Keratinocyte (primary cell): ENCODE data around the gene C2. TPM values are rescaled to one million over a fixed set of nuclear protein-coding genes. Genes with fewer than 3 reads are reported as not detected.
"Not testable (repeated sequence)": the region's sequence is repeated elsewhere in the genome, so short reads cannot be mapped to it uniquely, and the experiment has no call there.

Experiments
- DNase-seq: peaks from one replicate; pipeline ENCODE4 v3.0.0-alpha.2; 2011; ENCODE audit warnings: low read depth, missing footprints, low spot score
- FAIRE-seq: peaks from 2 replicates; lab custom pipeline; 2011; peaks lifted over from hg19 to GRCh38; lab: Jason Lieb, UNC
- H2AFZ ChIP-seq: 2 replicates; pipeline ENCODE4 v1.6.0; 2012; ENCODE audit warnings: low read length, control low read depth, inconsistent platforms; ENCODE audit not compliant: control insufficient read depth
- H3K27ac ChIP-seq: 2 replicates; pipeline ENCODE4 v1.5.1; 2011; ENCODE audit warnings: low read length; ENCODE audit not compliant: control insufficient read depth, insufficient read depth
- H3K27me3 ChIP-seq: 3 replicates; pipeline ENCODE4 v1.6.0; 2011; ENCODE audit warnings: low read length; ENCODE audit not compliant: control insufficient read depth, insufficient read depth; ENCODE audit errors: extremely low read depth
- H3K36me3 ChIP-seq, 2 experiments: 2 replicates in 1 of 2; 3 replicates in 1 of 2; pipeline ENCODE4 v1.5.1; 2011; ENCODE audit warnings: low read length in 2 of 2, mild to moderate bottlenecking in 1 of 2; ENCODE audit not compliant: control insufficient read depth in 2 of 2, insufficient read depth in 2 of 2; ENCODE audit errors: extremely low read depth in 1 of 2
- H3K4me1 ChIP-seq: 3 replicates; pipeline ENCODE4 v1.5.1; 2011; ENCODE audit warnings: low read length; ENCODE audit not compliant: control insufficient read depth, insufficient read depth; ENCODE audit errors: extremely low read depth
- H3K4me2 ChIP-seq: 3 replicates; pipeline ENCODE4 v1.6.0; 2011; ENCODE audit warnings: low read depth, low read length; ENCODE audit not compliant: control insufficient read depth, insufficient read depth; ENCODE audit errors: extremely low read depth
- H3K4me3 ChIP-seq, 3 experiments: fragments of 200-600 bp in 1 of 3; sonication (generic) in 1 of 3; 2 replicates in 2 of 3; 3 replicates in 1 of 3; pipeline ENCODE4 v1.5.1; 2011 to 2016; ENCODE audit warnings: low read length in 3 of 3, mild to moderate bottlenecking in 3 of 3, control low read depth in 2 of 3, inconsistent platforms in 1 of 3, low read depth in 1 of 3, mixed read lengths in 1 of 3, mixed run types in 1 of 3, moderate library complexity in 1 of 3; ENCODE audit not compliant: control insufficient read depth in 2 of 3, insufficient read depth in 2 of 3; ENCODE audit errors: extremely low read depth in 1 of 3
- H3K79me2 ChIP-seq: 2 replicates; pipeline ENCODE4 v1.6.0; 2012; ENCODE audit warnings: low read length; ENCODE audit not compliant: control insufficient read depth, insufficient read depth
- H3K9ac ChIP-seq: 3 replicates; pipeline ENCODE4 v1.6.0; 2011; ENCODE audit warnings: low read length; ENCODE audit not compliant: control insufficient read depth, insufficient read depth; ENCODE audit errors: extremely low read depth
- H3K9me1 ChIP-seq: 3 replicates; pipeline ENCODE4 v1.6.0; 2011; ENCODE audit warnings: low read length; ENCODE audit not compliant: control insufficient read depth, insufficient read depth; ENCODE audit errors: extremely low read depth
- H3K9me3 ChIP-seq: 2 replicates; pipeline ENCODE4 v1.5.1; 2012; ENCODE audit warnings: low read depth, low read length; ENCODE audit not compliant: control insufficient read depth
- H4K20me1 ChIP-seq: 3 replicates; pipeline ENCODE4 v1.6.0; 2011; ENCODE audit warnings: low read length; ENCODE audit not compliant: control insufficient read depth, insufficient read depth; ENCODE audit errors: extremely low read depth
- CTCF ChIP-seq, 3 experiments: IDR thresholded peaks in 1 of 3; conservative IDR thresholded peaks in 1 of 3; optimal IDR thresholded peaks in 1 of 3; 2 replicates in 2 of 3; 3 replicates in 1 of 3; pipeline versions ENCODE3 to v1.5.1; 2011; ENCODE audit warnings: low read length in 3 of 3, mild to moderate bottlenecking in 3 of 3, moderate library complexity in 2 of 3, control low read depth in 1 of 3, inconsistent platforms in 1 of 3; ENCODE audit not compliant: insufficient read depth in 2 of 3; ENCODE audit errors: extremely low read depth in 1 of 3
- EZH2 ChIP-seq: IDR thresholded peaks from one replicate; pipeline ENCODE4 v1.6.1; 2012; ENCODE audit warnings: inconsistent platforms, mild to moderate bottlenecking, low read length, moderate library complexity
- dilution Hi-C: fragments of 300-500 bp; cut with MboI; formaldehyde crosslinking; loops from one replicate; pipeline ENCODE4 v1.7.0; 2020; ENCODE audit warnings: low sequenced_read_pairs; ENCODE audit not compliant: extremely low pct_ligation_motif_present
- polyA plus RNA-seq, 5 experiments: library from polyadenylated mRNA; depleted of rRNA in 3 of 5; stranded (reverse) in 3 of 5; stranded (forward) in 1 of 5; unstranded in 1 of 5; fragments of >200 nt; gene quantifications; 1 replicate in 1 of 5; 2 replicates in 3 of 5; 3 replicates in 1 of 5; pipeline versions ENCODE4 v1.2.1 to v1.2.3, GENCODE V29; 2011 to 2012; ENCODE audit warnings: missing spikeins in 2 of 5, low read depth in 1 of 5, low replicate concordance in 1 of 5

C2 gene
- polyA plus RNA-seq, 1 donor (not counting 4 experiments of a cell fraction or from before 2014, with no cell fraction given): not detected

DNA sequence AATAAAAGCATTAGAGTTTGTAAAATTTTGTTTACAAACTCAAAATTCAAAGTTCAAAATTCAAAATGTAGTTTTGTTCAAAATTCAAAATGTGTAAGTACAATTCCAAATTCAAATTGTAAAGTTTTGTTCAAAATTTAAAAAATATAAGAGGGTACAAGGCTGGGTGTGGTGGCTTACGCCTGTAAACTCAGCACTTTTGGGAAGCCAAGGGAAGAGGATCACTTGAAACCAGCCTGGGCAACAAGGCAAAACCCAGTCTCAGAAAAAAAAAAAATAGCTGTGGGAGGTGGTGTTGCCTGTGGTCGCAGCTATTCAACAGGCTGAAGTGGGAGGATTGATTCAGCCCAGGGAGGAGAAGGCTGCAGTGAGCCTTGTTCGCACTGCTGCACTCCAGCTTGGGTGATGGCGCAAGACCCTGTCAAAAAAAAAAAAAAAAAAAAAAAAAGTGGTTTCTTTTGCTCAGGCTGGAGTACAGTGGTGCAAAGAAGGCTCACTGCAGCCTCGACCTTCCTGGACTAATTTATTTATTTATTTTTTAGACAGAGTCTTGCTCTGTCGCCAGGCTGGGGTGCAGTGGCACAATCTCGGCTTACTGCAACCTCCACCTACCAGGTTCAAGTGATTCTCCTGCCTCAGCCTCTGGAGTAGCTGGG lies 20.2 kb upstream of the C2 start:
- H3K79me2 ChIP-seq: no peaks in the 10 kb centered on the region
- H3K9me1 ChIP-seq: no peaks in the 10 kb centered on the region
- H3K9ac ChIP-seq: no peak overlapping the region
- H3K36me3 ChIP-seq: no peaks in the 10 kb centered on the region
- H2AFZ ChIP-seq: no peak overlapping the region
- H3K4me1 ChIP-seq: peaks cover 11% of the 10 kb centered on the region
- no peak overlapping the region for H3K4me3 ChIP-seq
- dilution Hi-C loops: no loop called here
- H3K9me3 ChIP-seq: no peaks in the 10 kb centered on the region
- no peaks in the 10 kb centered on the region for H3K27me3 ChIP-seq
- no peaks in the 10 kb centered on the region for H4K20me1 ChIP-seq
- DNase-seq (no peak), FAIRE-seq (no peak)
- H3K27ac ChIP-seq: no peak overlapping the region
- no peak for TF ChIP-seq CTCF (optimal IDR thresholded peaks at IDR 0.05 in 1 of 3, IDR thresholded peaks at IDR 0.05 in 1 of 3, conservative IDR thresholded peaks at IDR 0.05 in 1 of 3; ENCODE audit: extremely low read depth in 1 of 3, insufficient read depth in 2 of 3, low read length in 3 of 3)
- TF ChIP-seq EZH2: no peak
- no peak overlapping the region for H3K4me2 ChIP-seq

DNA sequence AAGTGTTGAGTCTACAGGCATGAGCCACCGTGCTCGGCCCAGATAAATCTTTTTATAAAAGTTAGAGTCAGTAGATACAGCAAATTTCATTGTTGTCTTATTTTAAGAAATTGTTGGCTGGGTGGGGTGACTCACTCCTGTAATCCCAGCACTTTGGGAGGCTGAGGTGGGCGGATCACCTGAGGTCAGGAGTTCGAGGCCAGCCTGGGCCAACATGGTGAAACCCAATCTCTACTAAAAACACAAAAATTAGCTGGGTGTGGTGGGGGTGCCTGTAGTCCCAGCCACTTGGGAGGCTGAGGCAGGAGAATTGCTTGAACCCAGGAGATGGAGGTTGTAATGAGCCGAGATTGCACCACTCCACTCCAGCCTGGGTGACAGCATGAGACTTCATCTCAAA lies 19.3 kb upstream of the C2 start:
- H3K4me3 ChIP-seq, H3K27me3 ChIP-seq, H3K9ac ChIP-seq, H2AFZ ChIP-seq, H3K9me1 ChIP-seq, H3K36me3 ChIP-seq, FAIRE-seq, dilution Hi-C loops, H3K79me2 ChIP-seq, H3K9me3 ChIP-seq, H4K20me1 ChIP-seq, H3K27ac ChIP-seq, H3K4me2 ChIP-seq, DNase-seq, H3K4me1 ChIP-seq: not testable (repeated sequence)

DNA sequence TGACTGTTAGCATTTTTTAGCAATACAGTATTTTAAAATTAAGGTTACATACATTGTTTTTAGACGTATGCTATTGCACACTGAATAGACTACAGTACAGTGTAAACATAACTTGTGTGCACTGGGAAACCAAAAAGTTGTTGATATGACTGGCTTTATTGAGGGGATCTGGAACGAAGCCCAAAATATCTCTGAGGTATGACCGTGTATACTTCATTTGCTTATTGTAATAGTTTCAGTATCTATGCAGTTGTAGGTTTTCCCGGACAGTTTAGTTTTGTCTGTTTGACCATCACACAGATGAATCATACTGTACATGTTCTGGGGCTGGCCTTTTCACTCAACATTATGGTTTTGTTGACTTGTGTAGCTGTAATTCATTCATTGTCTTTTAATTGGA lies 18.7 kb upstream of the C2 start:
- Histone ChIP-seq H3K9me3 (no peaks in the 10 kb centered on the region), H3K79me2 (no peaks in the 10 kb centered on the region), H4K20me1 (no peaks in the 10 kb centered on the region), H3K27ac (no peak overlapping the region), H3K9me1 (no peaks in the 10 kb centered on the region), H3K9ac (no peak overlapping the region), H3K36me3 (no peaks in the 10 kb centered on the region), H3K4me1 (peaks cover 14% of the 10 kb centered on the region), H2AFZ (no peak overlapping the region), H3K27me3 (no peaks in the 10 kb centered on the region), H3K4me3 (no peak overlapping the region), H3K4me2 (no peak overlapping the region)
- no peak for DNase-seq
- dilution Hi-C loops: no loop called here
- FAIRE-seq: no peak
- TF ChIP-seq CTCF (optimal IDR thresholded peaks at IDR 0.05 in 1 of 3, IDR thresholded peaks at IDR 0.05 in 1 of 3, conservative IDR thresholded peaks at IDR 0.05 in 1 of 3; ENCODE audit: extremely low read depth in 1 of 3, insufficient read depth in 2 of 3, low read length in 3 of 3) (no peak), EZH2 (no peak)

GRCh38 chr6:31909298-31909697 lies 18.2 kb upstream of the C2 start:
- H2AFZ ChIP-seq, H3K9ac ChIP-seq, H4K20me1 ChIP-seq, H3K27me3 ChIP-seq, H3K4me2 ChIP-seq, H3K79me2 ChIP-seq, H3K9me3 ChIP-seq, H3K27ac ChIP-seq, FAIRE-seq, DNase-seq, dilution Hi-C loops, H3K4me3 ChIP-seq, H3K36me3 ChIP-seq, H3K9me1 ChIP-seq: not testable (repeated sequence)
- peaks cover 14% of the 10 kb centered on the region for H3K4me1 ChIP-seq
